A549 (cell line): ENCODE data around the gene LVRN. TPM values are rescaled to one million over a fixed set of nuclear protein-coding genes. Genes with fewer than 3 reads are reported as not detected.

ENCODE experiments used
- ATAC-seq, 2 experiments: fragments of 200-7000 bp in 1 of 2; fragments of >200 bp in 1 of 2; cut with Nextera tagmentation in 1 of 2; cut with Tn5 transposase in 1 of 2; 3 replicates each; pipeline versions ENCODE4 v1.8.0 to v1.9.1; 2018 to 2020; ENCODE audit warnings: mild to moderate bottlenecking in 1 of 2, moderate library complexity in 1 of 2
- CTCF ChIA-PET: fragments of 300-600 bp; sonication (Branson Sonifier 250); formaldehyde crosslinking; extraction: SDS; loops from one replicate; lab custom pipeline; 2021; ENCODE audit warnings: antibody characterized with exemption, inconsistent platforms; lab: Yijun Ruan, JAX
- POLR2A ChIA-PET: fragments of 350-600 bp; formaldehyde crosslinking; extraction: SDS; loops from one replicate; lab custom pipeline; 2021; ENCODE audit warnings: antibody characterized with exemption, inconsistent platforms; lab: Yijun Ruan, JAX
- DNase-seq, 2 experiments: peaks; one replicate each; pipeline versions ENCODE4 v3.0.0 to v3.0.0-alpha.2; 2011 to 2016; ENCODE audit warnings: low read depth in 1 of 2, low spot score in 1 of 2
- FAIRE-seq: peaks from 2 replicates; lab custom pipeline; 2011; peaks lifted over from hg19 to GRCh38; lab: Jason Lieb, UNC
- H3K27ac ChIP-seq, 2 experiments: fragments of >200 bp; sonication (Bioruptor Twin); formaldehyde crosslinking; 3 replicates each; pipeline ENCODE4 v1.5.1; 2016 to 2017
- H3K4me1 ChIP-seq: fragments of >200 bp; sonication (Bioruptor Twin); formaldehyde crosslinking; 3 replicates; pipeline ENCODE4 v1.6.1; 2016
- H3K4me2 ChIP-seq: fragments of >200 bp; sonication (Bioruptor Twin); formaldehyde crosslinking; 3 replicates; pipeline ENCODE4 v1.6.1; 2016
- H3K4me3 ChIP-seq: fragments of >200 bp; sonication (Bioruptor Twin); formaldehyde crosslinking; 3 replicates; pipeline ENCODE4 v1.5.1; 2016
- H3K9me3 ChIP-seq: fragments of >200 bp; sonication (Bioruptor Twin); formaldehyde crosslinking; 3 replicates; pipeline ENCODE4 v1.6.1; 2016
- ATOH8 ChIP-seq: fragments of 250-450 bp; sonication (Bioruptor Pico); IDR thresholded peaks from 2 replicates; pipeline ENCODE4 v1.5.0; 2020; ENCODE audit warnings: low read depth, mild to moderate bottlenecking, moderate library complexity
- BCL3 ChIP-seq: fragments of >200 bp; sonication (Bioruptor Twin); formaldehyde crosslinking; IDR thresholded peaks from 3 replicates; pipeline ENCODE4 v1.6.1; 2016
- BHLHE40 ChIP-seq: IDR thresholded peaks from 2 replicates; pipeline ENCODE4 v1.6.1; 2012; ENCODE audit warnings: low read depth, low read length, inconsistent platforms
- CBX2 ChIP-seq: fragments of 200-600 bp; sonication (generic); IDR thresholded peaks from 2 replicates; pipeline ENCODE4 v1.6.1; 2016; ENCODE audit warnings: low read depth, mild to moderate bottlenecking, borderline replicate concordance
- CTCF ChIP-seq: fragments of >200 bp; sonication (Bioruptor Twin); formaldehyde crosslinking; IDR thresholded peaks from 3 replicates; pipeline ENCODE4 v1.5.1; 2016
- FOXS1 ChIP-seq: fragments of 250-450 bp; sonication (Bioruptor Pico); IDR thresholded peaks from 2 replicates; pipeline ENCODE4 v1.5.0; 2020; ENCODE audit warnings: mild to moderate bottlenecking, moderate library complexity
- HDAC2 ChIP-seq: fragments of 200-600 bp; sonication (generic); IDR thresholded peaks from 2 replicates; pipeline ENCODE4 v1.6.1; 2016
- HES2 ChIP-seq: fragments of >200 bp; sonication (Bioruptor Twin); formaldehyde crosslinking; IDR thresholded peaks from 2 replicates; pipeline ENCODE4 v1.6.1; 2016
- HOXA7 ChIP-seq: fragments of 250-450 bp; sonication (Bioruptor Pico); IDR thresholded peaks from 2 replicates; pipeline ENCODE4 v1.5.0; 2020; ENCODE audit warnings: mild to moderate bottlenecking, moderate library complexity
- HOXB13 ChIP-seq: fragments of 250-450 bp; sonication (Bioruptor Pico); IDR thresholded peaks from 2 replicates; pipeline ENCODE4 v1.5.0; 2020; ENCODE audit warnings: low read depth, mild to moderate bottlenecking, moderate library complexity
- HOXB5 ChIP-seq: fragments of 250-450 bp; sonication (Bioruptor Pico); IDR thresholded peaks from 2 replicates; pipeline ENCODE4 v1.5.0; 2020; ENCODE audit warnings: mild to moderate bottlenecking, moderate library complexity
- JUNB ChIP-seq: fragments of >200 bp; sonication (Bioruptor Twin); formaldehyde crosslinking; IDR thresholded peaks from 2 replicates; pipeline ENCODE4 v1.6.1; 2016
- KDM5A ChIP-seq: fragments of 200-600 bp; sonication (generic); IDR thresholded peaks from 2 replicates; pipeline ENCODE4 v1.6.1; 2016; ENCODE audit warnings: antibody characterized with exemption, mild to moderate bottlenecking
- MAX ChIP-seq: IDR thresholded peaks from 2 replicates; pipeline ENCODE4 v1.6.1; 2012
- PBX3 ChIP-seq: IDR thresholded peaks from 2 replicates; pipeline ENCODE4 v1.6.1; 2012
- PHF8 ChIP-seq: fragments of 200-600 bp; sonication (generic); IDR thresholded peaks from 2 replicates; pipeline ENCODE4 v1.6.1; 2016; ENCODE audit warnings: low read depth, mild to moderate bottlenecking, antibody characterized with exemption, moderate library complexity, borderline replicate concordance
- RARB ChIP-seq: fragments of 250-450 bp; sonication (Bioruptor Pico); IDR thresholded peaks from 2 replicates; pipeline ENCODE4 v1.8.0; 2021; ENCODE audit warnings: mild to moderate bottlenecking, moderate library complexity
- RNF2 ChIP-seq: fragments of 200-600 bp; sonication (generic); IDR thresholded peaks from 2 replicates; pipeline ENCODE4 v1.6.1; 2016; ENCODE audit warnings: low read depth, mild to moderate bottlenecking, antibody characterized with exemption, moderate library complexity, borderline replicate concordance
- SREBF2 ChIP-seq: fragments of 450-650 bp; IDR thresholded peaks from 2 replicates; pipeline ENCODE4 v1.6.1; 2014; ENCODE audit warnings: mild to moderate bottlenecking, moderate library complexity
- TP53 ChIP-seq: fragments of 250-450 bp; sonication (Bioruptor Pico); IDR thresholded peaks from 2 replicates; pipeline ENCODE4 v1.5.0; 2021; ENCODE audit warnings: mild to moderate bottlenecking, moderate library complexity
- ZNF302 ChIP-seq: fragments of 250-450 bp; sonication (Bioruptor Pico); IDR thresholded peaks from 2 replicates; pipeline ENCODE4 v1.9.0; 2021; ENCODE audit warnings: inconsistent platforms, mild to moderate bottlenecking, moderate library complexity
- WGBS: methylation state at CpG from one replicate; pipeline ENCODE4 v1.1.6; 2017; ENCODE audit errors: missing lambda C conversion rate; 5-methylcytosine and 5-hydroxymethylcytosine counted together
- polyA plus RNA-seq, 4 experiments: library from polyadenylated mRNA; depleted of rRNA in 3 of 4; stranded (reverse); fragments of >200 nt; fragmentation: RNase III in 1 of 4; extraction: RNeasy Plus Mini Kit Qiagen cat#74134 plus additional on column Dnase treatment in 1 of 4; gene quantifications; 2 replicates in 3 of 4; 3 replicates in 1 of 4; pipeline ENCODE4 v1.2.3, GENCODE V29; 2011 to 2017

LVRN gene
- polyA plus RNA-seq, 2 of the 4 experiments (the other 2 are of a cell fraction): 0.06 to 0.16 TPM

- POLR2A ChIA-PET: no interaction called here
- WGBS: 33% methylated on average over 3 of the region's 3 CpGs
- Histone ChIP-seq H3K4me3 (no peak overlapping the region), H3K9me3 (no peaks in the 10 kb centered on the region), H3K4me1 (no peaks in the 10 kb centered on the region), H3K4me2 (no peak overlapping the region), H3K27ac (no peak overlapping the region)
- ATAC-seq (no peak), DNase-seq (no peak), FAIRE-seq (no peak)
- CTCF ChIA-PET: interaction anchor here (0.6 kb wide), 1 partner anchor 398 kb away, joined by 4 read pairs; no protein-coding TSS in a partner anchor
- TF ChIP-seq JUNB (no peak), HOXB5 (CRISPR knock-in tag) (no peak), CBX2 (no peak), TP53 (no peak), FOXS1 (no peak), BHLHE40 (no peak), HOXB13 (CRISPR knock-in tag) (no peak), BCL3 (no peak), MAX (no peak), HOXA7 (CRISPR knock-in tag) (no peak), PHF8 (no peak), SREBF2 (no peak), RNF2 (no peak), HES2 (no peak), ZNF302 (CRISPR knock-in tag) (no peak)
- TF ChIP-seq, all 56 proteins: peak for 0
These were observed 14.2 kb upstream of the LVRN start for GRCh38 chr5:115948091-115948534.

- WGBS: 34% methylated on average over 1 of the region's 1 CpG
- Histone ChIP-seq H3K4me1 (no peaks in the 10 kb centered on the region), H3K4me2 (no peak overlapping the region), H3K9me3 (no peaks in the 10 kb centered on the region), H3K27ac (no peak overlapping the region), H3K4me3 (no peak overlapping the region)
- ChIA-PET CTCF (no interaction called here), POLR2A (no interaction called here)
- no peak for TF ChIP-seq KDM5A
- TF ChIP-seq CTCF: no peak
- TF ChIP-seq PHF8: no peak
- no peak for TF ChIP-seq PBX3
- no peak for TF ChIP-seq HES2
- no peak for TF ChIP-seq BCL3
- no peak for TF ChIP-seq HDAC2
- TF ChIP-seq ZNF302 (CRISPR knock-in tag): no peak
- TF ChIP-seq HOXB5 (CRISPR knock-in tag): no peak
- no peak for TF ChIP-seq ATOH8 (CRISPR knock-in tag)
- TF ChIP-seq RARB: no peak
- DNase-seq (no peak), FAIRE-seq (no peak), ATAC-seq (no peak)
These were observed 13.2 kb upstream of the LVRN start for GRCh38 chr5:115949096-115949495.
